HG03175 (cell line): ENCODE data around the gene ZXDC.

Source experiments
- ATAC-seq: cut with Tn5 transposase; IDR thresholded peaks from one replicate; pipeline ENCODE4 v1.9.1; 2021; ENCODE audit warnings: mild to moderate bottlenecking, moderate library complexity; ENCODE audit not compliant: unreplicated experiment

The ZXDC gene

DNA sequence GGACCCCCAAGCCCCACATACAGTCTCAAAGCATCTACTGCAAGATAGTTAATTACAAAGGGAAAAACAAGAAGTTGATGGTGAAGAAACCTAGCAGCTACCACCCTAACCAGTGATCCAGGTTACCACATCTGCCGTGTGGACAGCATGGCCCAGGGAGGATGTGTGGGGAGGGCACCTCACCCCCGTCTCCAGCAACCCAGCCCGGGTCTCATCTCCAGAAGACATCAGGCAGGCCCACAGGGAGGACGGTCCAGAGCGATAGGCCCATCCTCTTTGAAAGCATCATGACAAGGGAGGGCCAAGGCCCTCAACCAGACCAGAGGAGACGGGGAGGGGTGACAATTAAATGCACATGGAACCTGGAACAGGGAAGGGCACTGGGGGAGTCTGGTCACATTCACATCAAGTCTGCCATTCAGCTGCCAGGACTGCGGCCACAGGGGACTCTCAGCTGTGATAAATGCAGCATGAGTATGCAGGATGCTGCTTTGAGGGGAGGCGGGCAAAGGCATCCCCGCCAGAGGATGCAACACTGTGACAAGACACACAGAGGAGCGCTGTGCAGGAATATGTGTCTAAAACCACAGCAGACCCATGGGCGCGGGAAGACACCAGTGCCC, 18.8 kb downstream of the ZXDC start:
- ATAC-seq, result no peak

DNA sequence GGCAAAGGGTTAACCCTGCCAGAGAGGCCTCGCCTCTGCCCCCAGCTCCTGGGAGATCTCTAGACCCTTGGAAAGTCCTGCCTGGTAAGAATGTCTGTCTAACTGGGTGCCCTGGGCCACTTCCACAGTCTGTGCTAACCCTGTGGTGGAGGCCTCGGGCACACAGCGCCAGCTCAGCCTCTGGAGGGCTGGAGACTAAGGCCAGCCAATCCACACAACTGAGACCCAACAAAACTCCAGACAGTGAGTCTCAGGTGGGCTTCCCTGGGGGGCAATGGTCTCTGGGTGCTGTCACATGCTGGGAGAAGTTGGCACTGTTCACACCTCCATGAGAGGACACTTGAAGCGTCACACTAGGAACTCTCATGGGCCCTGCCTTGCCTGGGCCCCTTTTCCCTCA, 19.5 kb downstream of the ZXDC start:
- ATAC-seq, result no peak

DNA sequence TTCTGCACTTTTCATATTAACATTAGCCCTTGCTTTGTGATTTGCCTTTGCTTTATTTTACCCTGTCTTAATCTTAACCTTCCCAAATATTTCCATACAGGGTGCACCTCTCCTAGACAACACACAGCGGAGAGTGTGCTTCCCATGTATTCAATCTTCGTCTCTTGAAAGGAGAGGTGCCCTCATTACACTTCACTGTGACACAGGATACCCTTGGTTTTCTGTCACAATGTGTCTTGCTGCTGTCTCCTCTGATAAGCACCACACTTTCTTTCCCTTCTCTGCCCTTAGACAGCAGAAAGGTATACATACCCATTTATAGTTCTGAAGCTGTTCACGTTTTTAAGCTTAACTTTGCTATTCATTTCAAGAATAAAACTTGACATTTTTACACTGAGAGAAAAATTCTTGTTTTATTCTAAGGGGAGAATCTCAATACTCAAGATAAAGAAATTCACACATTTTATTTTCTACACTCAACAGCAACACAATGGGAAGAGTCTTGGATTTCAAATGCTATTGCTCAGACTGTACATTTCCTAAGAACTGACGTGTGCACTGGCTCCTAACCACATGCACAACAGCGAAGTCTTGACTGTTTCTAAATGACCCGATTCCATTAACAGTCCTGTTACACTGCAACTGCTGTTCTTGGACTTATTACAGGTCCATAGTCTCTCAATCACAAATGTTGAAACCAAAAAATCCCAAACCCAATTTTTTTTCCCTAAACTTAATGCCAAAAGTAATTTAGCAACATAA, 21.1 kb downstream of the ZXDC start:
- ATAC-seq, result no peak

DNA sequence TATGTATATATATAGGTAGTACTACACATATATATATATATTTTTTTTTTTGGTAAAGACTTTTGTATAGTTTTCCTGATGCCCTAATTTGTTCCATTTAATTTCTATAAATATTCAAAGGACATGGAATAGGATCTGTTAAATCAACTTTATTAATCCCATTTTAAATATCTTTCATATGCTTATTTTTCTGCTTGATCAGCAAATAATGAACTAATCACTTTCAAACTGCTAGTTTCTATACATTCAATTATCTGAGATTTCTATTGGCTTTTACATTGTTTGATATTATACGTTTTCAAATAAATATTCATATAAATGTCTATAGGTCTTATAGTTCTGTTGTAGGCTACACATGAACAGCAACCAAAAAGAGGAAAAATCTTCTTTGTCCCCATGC, 21.7 kb downstream of the ZXDC start:
- ATAC-seq, result no peak

DNA sequence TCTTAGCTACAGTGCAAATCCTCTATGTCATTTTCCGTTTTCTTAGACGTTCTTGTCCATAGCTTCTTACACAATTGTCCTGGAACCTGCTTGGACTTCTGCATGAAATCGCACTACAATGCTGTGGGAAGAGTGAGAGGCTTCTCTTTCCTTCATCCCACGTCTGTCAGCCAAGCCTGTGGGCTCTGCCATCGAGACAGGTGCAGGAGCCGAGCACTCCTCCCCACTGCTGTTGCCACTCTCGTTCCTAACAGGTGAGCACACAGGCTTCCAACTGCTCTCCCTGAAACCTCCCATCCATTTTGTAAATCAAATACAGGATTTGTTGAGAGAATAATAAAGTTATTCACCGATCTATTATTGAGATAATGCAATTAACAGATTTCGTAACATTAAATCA, 23.5 kb downstream of the ZXDC start:
- no peak for ATAC-seq

GRCh38 chr3:126451511-126451910, 24.2 kb downstream of the ZXDC start:
- ATAC-seq, result no peak

DNA sequence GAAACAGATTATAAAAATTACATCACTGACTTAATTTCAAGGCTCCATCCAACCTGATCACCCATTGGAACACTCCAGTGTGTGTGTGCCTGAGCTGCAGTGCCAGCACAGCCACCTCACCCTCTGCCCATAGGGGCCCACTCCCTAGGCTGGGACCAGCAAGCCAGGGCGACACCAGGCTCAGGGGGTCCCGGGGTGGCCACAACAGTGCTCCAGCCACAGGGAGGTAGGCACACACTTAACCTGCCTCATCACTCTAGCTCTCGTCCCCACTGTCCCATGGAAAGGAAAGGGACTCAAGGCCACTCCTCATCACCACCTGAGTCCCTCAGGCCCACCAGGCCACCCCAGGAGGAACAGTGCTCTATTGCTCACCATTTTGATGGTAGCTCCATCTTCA, 24.9 kb downstream of the ZXDC start:
- no peak for ATAC-seq

GRCh38 chr3:126450219-126450618, 25.5 kb downstream of the ZXDC start:
- no peak for ATAC-seq

GRCh38 chr3:126449621-126450051, 26.1 kb downstream of the ZXDC start:
- no peak for ATAC-seq

DNA sequence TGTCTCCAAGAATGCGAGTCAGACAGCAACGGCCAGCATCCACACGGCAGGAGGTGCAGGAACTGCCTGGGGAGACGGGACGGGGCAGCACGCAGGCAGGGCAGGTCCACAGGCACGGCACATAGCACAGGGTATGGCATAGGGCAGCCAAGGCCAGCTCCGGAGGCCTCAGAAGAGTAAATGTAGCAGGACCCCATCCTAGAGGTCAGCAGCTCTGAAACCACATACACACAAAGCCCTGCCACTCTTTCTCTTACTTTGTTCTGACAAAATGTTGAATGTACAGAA, 26.9 kb downstream of the ZXDC start:
- ATAC-seq, result no peak

DNA sequence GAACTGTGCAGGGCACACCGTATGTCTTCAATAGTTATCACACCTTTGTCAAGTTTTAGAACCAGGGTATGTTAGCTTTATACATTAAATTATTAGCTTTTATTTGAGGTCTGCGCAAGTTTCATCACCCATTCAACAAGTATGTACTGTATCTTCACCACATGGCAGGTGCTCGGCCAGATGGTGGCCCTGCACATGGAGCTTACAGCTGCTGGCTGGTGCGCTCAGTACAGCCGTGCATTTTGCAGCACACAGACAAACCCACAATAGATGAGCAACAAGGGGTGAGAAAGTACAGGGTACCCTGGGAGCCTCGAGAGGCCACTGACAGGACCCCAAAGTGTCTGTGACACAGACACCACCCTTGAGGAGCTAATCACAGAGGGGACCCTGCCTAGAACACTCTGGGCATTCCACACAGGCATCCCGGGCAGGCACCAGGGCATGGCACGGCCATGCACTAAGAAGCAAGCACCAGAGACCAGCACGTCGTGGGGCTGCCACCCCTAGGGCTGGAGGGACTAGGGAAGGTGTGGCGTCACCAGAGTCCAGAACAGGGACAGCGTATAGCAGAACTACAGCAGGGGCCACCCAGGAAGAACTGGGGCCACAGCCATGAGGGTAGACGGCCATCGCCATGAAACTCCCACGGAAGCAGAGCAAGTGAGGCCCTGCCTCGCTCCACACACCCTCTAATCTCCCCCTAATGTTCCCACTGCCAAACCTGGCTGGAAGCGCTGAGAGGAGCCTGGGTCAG, 27.4 kb downstream of the ZXDC start:
- ATAC-seq, result no peak

GRCh38 chr3:126447456-126448106, 28.1 kb downstream of the ZXDC start:
- no peak for ATAC-seq

GRCh38 chr3:126446791-126447190, 28.9 kb downstream of the ZXDC start:
- ATAC-seq, result no peak

GRCh38 chr3:126446301-126446700, 29.4 kb downstream of the ZXDC start:
- no peak for ATAC-seq

DNA sequence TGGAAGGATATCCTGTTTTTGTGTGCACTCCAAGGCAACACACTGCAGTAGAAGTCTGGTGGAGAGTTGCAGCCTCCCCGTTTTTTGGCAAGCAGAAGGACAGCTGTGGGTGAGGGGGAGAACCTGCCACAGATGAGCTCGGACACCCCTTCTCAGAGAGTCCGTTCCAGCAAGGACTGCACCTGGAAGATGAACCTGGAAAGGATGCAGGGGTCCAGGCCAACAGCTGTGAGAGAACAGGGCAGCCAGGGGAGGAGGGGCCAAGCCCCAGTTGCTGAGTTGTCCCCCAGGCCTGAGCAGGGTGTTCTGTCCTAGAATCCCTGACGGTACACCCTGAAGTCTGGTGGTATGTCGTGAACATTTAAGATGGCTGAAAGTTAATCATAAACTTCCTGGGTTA, 30.2 kb downstream of the ZXDC start:
- ATAC-seq, result no peak

- ATAC-seq, result no peak
These were observed 32.8 kb downstream of the ZXDC start for GRCh38 chr3:126442856-126443242.

DNA sequence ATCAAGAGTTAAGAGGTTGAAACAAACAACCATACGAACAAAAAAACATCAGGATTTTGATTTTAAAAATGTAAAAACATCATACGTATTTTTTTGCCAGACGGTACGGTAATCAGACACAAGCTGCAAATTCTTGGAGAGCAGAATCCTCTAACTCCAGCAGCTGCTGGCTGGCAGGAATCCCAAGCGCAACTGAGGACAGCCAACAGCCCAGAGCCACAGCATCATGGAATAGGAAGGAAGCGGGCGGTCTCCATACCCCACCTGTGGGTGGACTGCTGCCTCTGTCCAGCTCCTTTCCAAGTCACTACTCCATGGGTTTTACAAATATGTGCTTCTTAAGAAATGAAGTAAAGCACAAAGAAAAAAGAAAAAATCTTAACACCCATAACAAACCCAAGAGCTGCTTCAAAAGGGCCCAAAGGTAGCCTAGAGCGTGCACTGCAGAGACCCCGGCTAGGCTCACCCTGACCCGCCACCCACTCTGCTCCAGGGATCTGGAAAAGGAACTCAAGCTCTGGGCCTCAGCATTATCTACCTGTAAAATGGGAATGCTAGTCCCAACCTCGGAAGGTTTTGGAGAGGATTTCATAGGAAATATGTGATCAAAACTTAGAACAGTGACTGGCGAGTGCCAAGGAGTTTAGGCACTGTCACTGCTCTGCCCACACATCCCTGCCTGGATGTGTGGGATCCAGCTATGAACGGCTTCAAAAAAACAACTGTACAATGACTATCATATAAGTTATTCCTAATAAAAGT, 33.4 kb downstream of the ZXDC start:
- ATAC-seq, result no peak

DNA sequence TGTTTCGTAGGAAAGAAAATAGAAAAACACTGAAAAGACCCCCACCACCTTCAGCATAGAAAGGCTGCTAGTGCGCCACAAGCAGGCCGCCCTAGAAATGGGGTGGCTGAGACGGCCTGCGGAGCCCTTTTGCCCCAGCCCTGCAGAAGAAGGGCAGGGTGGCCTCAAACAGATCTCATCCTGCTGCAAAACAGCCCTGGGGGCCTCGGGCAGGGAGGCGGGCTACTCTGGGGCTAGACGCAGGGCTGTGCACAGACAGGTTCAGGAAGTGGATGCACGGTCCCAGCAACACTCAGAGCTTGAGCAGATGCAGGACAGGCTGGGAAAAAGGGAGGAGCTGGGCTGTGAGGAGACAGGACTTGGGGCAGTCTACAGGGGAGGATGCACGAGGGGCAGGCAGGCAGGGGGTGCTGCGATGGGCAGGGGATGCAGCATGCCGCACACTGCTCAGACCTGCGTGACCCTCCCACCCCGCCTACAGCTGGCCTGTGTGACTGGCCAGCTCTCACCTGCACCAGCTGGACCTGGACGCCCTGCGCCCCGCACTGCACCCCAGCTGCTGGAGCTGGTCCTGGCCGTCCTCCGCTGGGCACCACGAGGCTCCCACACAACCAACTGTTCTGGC, 34.3 kb downstream of the ZXDC start:
- ATAC-seq, result no peak

DNA sequence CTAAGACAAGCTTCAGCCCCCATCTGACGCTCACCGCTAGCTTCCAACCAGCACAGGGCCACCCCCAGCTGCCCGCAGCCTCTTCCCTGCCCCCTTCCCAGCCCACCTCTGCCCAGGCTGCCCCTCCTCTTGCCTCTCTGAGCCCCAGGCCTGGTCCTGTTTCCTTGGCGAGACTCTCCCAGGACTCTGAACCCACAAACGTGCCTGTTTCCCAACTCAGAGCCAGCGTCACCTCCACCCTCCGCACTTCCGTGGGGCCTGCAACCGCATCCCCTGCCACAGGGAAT, 35.0 kb downstream of the ZXDC start:
- ATAC-seq, result no peak

DNA sequence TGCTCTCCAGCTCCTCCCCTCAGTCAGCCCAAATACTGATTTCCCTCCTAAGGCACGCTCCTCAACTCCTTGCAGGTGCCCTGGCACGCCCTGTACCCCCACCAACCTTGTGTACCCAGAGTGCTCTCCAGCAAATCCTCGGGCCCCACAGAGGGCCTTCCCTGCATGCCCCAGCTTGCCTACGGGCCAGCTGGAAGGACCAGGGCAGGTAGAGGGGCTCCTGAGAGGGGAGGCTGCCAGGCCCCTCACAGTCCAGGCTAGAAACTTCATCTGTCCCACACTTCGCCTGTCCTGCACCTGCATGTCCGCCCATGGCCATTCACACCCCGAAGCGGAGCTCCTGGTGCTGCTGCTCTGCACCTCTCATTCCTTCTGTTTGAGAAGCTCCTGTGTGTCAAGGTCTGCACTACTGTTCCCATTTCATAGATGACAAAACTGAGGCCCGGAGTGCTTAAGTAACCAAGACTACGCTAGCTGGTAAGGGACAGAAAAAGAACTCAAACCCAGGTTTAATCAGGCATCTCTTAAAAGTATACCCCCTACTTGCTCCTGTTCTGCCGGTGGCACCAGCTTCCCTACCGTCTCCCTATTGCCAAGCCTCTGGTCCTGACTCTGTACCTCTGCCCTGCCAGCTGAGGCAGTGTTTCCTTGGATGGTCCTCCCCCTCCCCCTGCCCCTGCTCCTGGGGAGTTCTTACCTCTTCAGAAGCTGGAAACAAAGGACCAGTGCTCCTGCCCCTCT, 35.6 kb downstream of the ZXDC start:
- no peak for ATAC-seq
